Rectal smooth muscle tissue (tissue), 1 donor: Measurements from ENCODE around the gene ZNF473.
"Not testable (repeated sequence)": the region's sequence is repeated elsewhere in the genome, so short reads cannot be mapped to it uniquely, and the experiment has no call there.

Experiments
- H3K27ac ChIP-seq: one replicate; pipeline ENCODE4 v1.7.0; 2013; ENCODE audit warnings: low read depth, low read length, inconsistent platforms
- H3K27me3 ChIP-seq: one replicate; pipeline ENCODE4 v1.7.0; 2013; ENCODE audit warnings: low read length; ENCODE audit not compliant: control insufficient read depth, insufficient read depth
- H3K36me3 ChIP-seq: one replicate; pipeline ENCODE4 v1.7.0; 2013; ENCODE audit warnings: low read length; ENCODE audit not compliant: control insufficient read depth, insufficient read depth
- H3K4me1 ChIP-seq: one replicate; pipeline ENCODE4 v1.7.0; 2013; ENCODE audit warnings: low read length; ENCODE audit not compliant: control insufficient read depth, insufficient read depth
- H3K4me3 ChIP-seq: one replicate; pipeline ENCODE4 v1.7.0; 2013; ENCODE audit warnings: low read length
- H3K9ac ChIP-seq: one replicate; pipeline ENCODE4 v1.7.0; 2013; ENCODE audit warnings: low read length

ZNF473 gene

GRCh38 chr19:50061650-50062049, 35.8 kb downstream of the ZNF473 start:
- Histone ChIP-seq H3K27me3 (no peaks in the 10 kb centered on the region), H3K27ac (no peak overlapping the region), H3K9ac (no peak overlapping the region), H3K36me3 (no peaks in the 10 kb centered on the region), H3K4me1 (no peaks in the 10 kb centered on the region), H3K4me3 (no peak overlapping the region)

GRCh38 chr19:50065938-50066337, 40.1 kb downstream of the ZNF473 start:
- H3K27me3 ChIP-seq = no peaks in the 10 kb centered on the region
- H3K36me3 ChIP-seq = no peaks in the 10 kb centered on the region
- no peak overlapping the region for H3K4me3 ChIP-seq
- H3K4me1 ChIP-seq = no peaks in the 10 kb centered on the region
- no peak overlapping the region for H3K27ac ChIP-seq
- no peak overlapping the region for H3K9ac ChIP-seq

- Histone ChIP-seq H3K27ac (no peak overlapping the region), H3K36me3 (no peaks in the 10 kb centered on the region), H3K9ac (no peak overlapping the region), H3K4me3 (no peak overlapping the region), H3K4me1 (no peaks in the 10 kb centered on the region), H3K27me3 (no peaks in the 10 kb centered on the region)
These were observed 41.8 kb downstream of the ZNF473 start for GRCh38 chr19:50067575-50067974.

- H3K36me3 ChIP-seq, H3K27me3 ChIP-seq, H3K4me3 ChIP-seq, H3K9ac ChIP-seq, H3K27ac ChIP-seq, H3K4me1 ChIP-seq: not testable (repeated sequence)
These were observed 42.6 kb downstream of the ZNF473 start for GRCh38 chr19:50068382-50068781.

- not testable (repeated sequence) for H3K4me1 ChIP-seq, H3K27ac ChIP-seq, H3K36me3 ChIP-seq, H3K4me3 ChIP-seq, H3K27me3 ChIP-seq, H3K9ac ChIP-seq
These were observed 49.3 kb downstream of the ZNF473 start for GRCh38 chr19:50075076-50075475.

- H3K9ac ChIP-seq, H3K4me1 ChIP-seq, H3K27me3 ChIP-seq, H3K27ac ChIP-seq, H3K36me3 ChIP-seq, H3K4me3 ChIP-seq: not testable (repeated sequence)
These were observed 50.0 kb downstream of the ZNF473 start for GRCh38 chr19:50075644-50076372.

- H3K4me3 ChIP-seq, H3K36me3 ChIP-seq, H3K9ac ChIP-seq, H3K4me1 ChIP-seq, H3K27ac ChIP-seq, H3K27me3 ChIP-seq: not testable (repeated sequence)
These were observed 51.0 kb downstream of the ZNF473 start for GRCh38 chr19:50076581-50077355.

GRCh38 chr19:50079014-50079413, 53.2 kb downstream of the ZNF473 start:
- not testable (repeated sequence) for H3K4me3 ChIP-seq, H3K36me3 ChIP-seq, H3K9ac ChIP-seq, H3K27ac ChIP-seq, H3K4me1 ChIP-seq, H3K27me3 ChIP-seq

GRCh38 chr19:50084440-50084839, 58.6 kb downstream of the ZNF473 start:
- H3K4me3 ChIP-seq, H3K27me3 ChIP-seq, H3K36me3 ChIP-seq, H3K27ac ChIP-seq, H3K4me1 ChIP-seq, H3K9ac ChIP-seq: not testable (repeated sequence)

GRCh38 chr19:50087153-50087552, 61.3 kb downstream of the ZNF473 start:
- H3K36me3 ChIP-seq, H3K9ac ChIP-seq, H3K4me3 ChIP-seq, H3K4me1 ChIP-seq, H3K27me3 ChIP-seq, H3K27ac ChIP-seq: not testable (repeated sequence)

GRCh38 chr19:50090706-50091105, 64.9 kb downstream of the ZNF473 start:
- H3K4me3 ChIP-seq, H3K4me1 ChIP-seq, H3K27ac ChIP-seq, H3K9ac ChIP-seq, H3K36me3 ChIP-seq, H3K27me3 ChIP-seq: not testable (repeated sequence)

GRCh38 chr19:50091786-50092185, 66.0 kb downstream of the ZNF473 start:
- H3K36me3 ChIP-seq, H3K27me3 ChIP-seq, H3K4me3 ChIP-seq, H3K4me1 ChIP-seq, H3K9ac ChIP-seq, H3K27ac ChIP-seq: not testable (repeated sequence)

- H3K27me3 ChIP-seq, H3K4me1 ChIP-seq, H3K36me3 ChIP-seq, H3K27ac ChIP-seq, H3K9ac ChIP-seq, H3K4me3 ChIP-seq: not testable (repeated sequence)
These were observed 66.8 kb downstream of the ZNF473 start for GRCh38 chr19:50092597-50092996.
